HL-60/S4 treated with phorbol 12-myristate 13-acetate at 8.2 ng/mL for 4 days and 3 days (cell line): Measurements from ENCODE around the gene PDLIM3.

Experiments
- in situ Hi-C: fragments of 300-500 bp; cut with MboI; formaldehyde crosslinking; loops from 2 replicates; pipeline ENCODE4 v1.15.0; 2022; ENCODE audit warnings: low sequenced_read_pairs

The PDLIM3 gene

GRCh38 chr4:185472103-185472542 lies 63.2 kb downstream of the PDLIM3 start:
- in situ Hi-C loops, result no loop called here

GRCh38 chr4:185471235-185472102 lies 63.8 kb downstream of the PDLIM3 start, which contains the start of gene CCDC110:
Gene CCDC110, minus strand, starts transcription at chr4:185471733. Its CDS starts 50 bp downstream, at chr4:185471683.
- in situ Hi-C loops, result no loop called here

- in situ Hi-C loops, result no loop called here
Observed at GRCh38 chr4:185470501-185471195, 64.7 kb downstream of the PDLIM3 start.

GRCh38 chr4:185469580-185470154 lies 65.6 kb downstream of the PDLIM3 start:
- in situ Hi-C loops, result no loop called here

GRCh38 chr4:185468999-185469398 lies 66.3 kb downstream of the PDLIM3 start:
- in situ Hi-C loops, result no loop called here

- in situ Hi-C loops, result no loop called here
Observed at GRCh38 chr4:185467991-185468390, 67.3 kb downstream of the PDLIM3 start.

- in situ Hi-C loops, result no loop called here
Observed at GRCh38 chr4:185467101-185467500, 68.2 kb downstream of the PDLIM3 start.

GRCh38 chr4:185465707-185466106 lies 69.6 kb downstream of the PDLIM3 start:
- in situ Hi-C loops, result no loop called here

- in situ Hi-C loops, result no loop called here
Observed at GRCh38 chr4:185464887-185465286, 70.4 kb downstream of the PDLIM3 start.

- in situ Hi-C loops, result no loop called here
Observed at GRCh38 chr4:185464183-185464582, 71.1 kb downstream of the PDLIM3 start.

GRCh38 chr4:185463541-185463940 lies 71.8 kb downstream of the PDLIM3 start:
- in situ Hi-C loops, result no loop called here

GRCh38 chr4:185461565-185461964 lies 73.7 kb downstream of the PDLIM3 start:
- in situ Hi-C loops, result no loop called here

GRCh38 chr4:185457136-185457535 lies 78.2 kb downstream of the PDLIM3 start:
- in situ Hi-C loops, result no loop called here

GRCh38 chr4:185456131-185456530 lies 79.2 kb downstream of the PDLIM3 start:
- in situ Hi-C loops, result no loop called here
